Vagina (tissue), 2 donors: ENCODE results near the gene BAX.

Experiments
- CTCF ChIP-seq, 3 experiments: fragments of 450-650 bp in 2 of 3; fragments of 200-600 bp in 1 of 3; sonication (generic) in 1 of 3; IDR thresholded peaks; one replicate each; pipeline ENCODE4 v1.5.1; 2017 to 2019; ENCODE audit warnings: antibody characterized with exemption in 3 of 3, mild to moderate bottlenecking in 2 of 3, moderate library complexity in 2 of 3
- POLR2A ChIP-seq, 2 donors: fragments of 450-650 bp; IDR thresholded peaks; one replicate each; pipeline ENCODE4 v1.6.1; 2017; ENCODE audit warnings: antibody characterized with exemption in 2 of 2, mild to moderate bottlenecking in 2 of 2, moderate library complexity in 2 of 2
- POLR2AphosphoS5 ChIP-seq, 2 donors: sonication (generic); formaldehyde crosslinking; IDR thresholded peaks; one replicate each; pipeline ENCODE4 v1.9.0; 2017; ENCODE audit warnings: antibody characterized with exemption in 2 of 2, mild to moderate bottlenecking in 2 of 2, low read depth in 1 of 2; ENCODE audit not compliant: insufficient read depth in 1 of 2

- no peak for TF ChIP-seq CTCF (IDR thresholded peaks at IDR 0.05)
- no peak for TF ChIP-seq POLR2A (IDR thresholded peaks at IDR 0.05)
- TF ChIP-seq POLR2AphosphoS5 (IDR thresholded peaks at IDR 0.05; ENCODE audit: insufficient read depth in 1 of 2, low read depth in 1 of 2): no peak
Observed at GRCh38 chr19:48975947-48976847, 21.5 kb downstream of the BAX start.
